ENCODE data around the gene NKG7. TPM values are rescaled to one million over a fixed set of nuclear protein-coding genes. Genes with fewer than 3 reads are reported as not detected.

The NKG7 gene
- total and polyA plus RNA-seq, 2 experiments from 2014 or later, result not detected

DNA sequence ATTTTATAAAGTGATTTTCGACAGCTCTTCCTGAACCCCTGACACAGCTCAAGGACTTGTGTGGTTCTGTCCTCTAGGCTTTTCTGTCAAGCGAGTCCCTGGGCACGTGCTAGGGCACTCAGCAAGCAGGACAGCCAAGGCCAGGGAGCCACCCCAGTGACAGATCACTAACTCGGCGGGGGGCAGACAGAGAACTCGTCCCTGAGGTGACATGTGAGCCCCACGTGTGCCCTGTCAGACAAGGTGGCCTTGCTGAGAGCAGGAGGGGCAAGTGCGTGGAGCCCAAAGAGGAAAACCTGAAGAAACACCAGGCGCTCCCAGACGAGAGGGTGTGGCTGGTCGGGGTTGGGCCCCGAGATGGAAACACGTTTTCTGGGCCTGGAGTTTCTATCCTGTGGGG, 11.2 kb downstream of the NKG7 start:
- peaks cover 38% of the 10 kb centered on the region for H3K4me1 ChIP-seq (ENCODE audit: insufficient read depth)
- H2AFZ ChIP-seq, result no peak overlapping the region

GRCh38 chr19:51359294-51359693, 13.2 kb downstream of the NKG7 start:
- H2AFZ ChIP-seq, result no peak overlapping the region
- peaks cover 38% of the 10 kb centered on the region for H3K4me1 ChIP-seq (ENCODE audit: insufficient read depth)
- no peak overlapping the region for H3K4me2 ChIP-seq
- TF ChIP-seq EZH2phosphoT487 (IDR thresholded peaks at IDR 0.05; ENCODE audit: low read depth, severe bottlenecking, unreplicated experiment) (no peak), EZH2 (IDR thresholded peaks at IDR 0.05; ENCODE audit: borderline replicate concordance) (no peak)
- TF ChIP-seq, protein P1, sequence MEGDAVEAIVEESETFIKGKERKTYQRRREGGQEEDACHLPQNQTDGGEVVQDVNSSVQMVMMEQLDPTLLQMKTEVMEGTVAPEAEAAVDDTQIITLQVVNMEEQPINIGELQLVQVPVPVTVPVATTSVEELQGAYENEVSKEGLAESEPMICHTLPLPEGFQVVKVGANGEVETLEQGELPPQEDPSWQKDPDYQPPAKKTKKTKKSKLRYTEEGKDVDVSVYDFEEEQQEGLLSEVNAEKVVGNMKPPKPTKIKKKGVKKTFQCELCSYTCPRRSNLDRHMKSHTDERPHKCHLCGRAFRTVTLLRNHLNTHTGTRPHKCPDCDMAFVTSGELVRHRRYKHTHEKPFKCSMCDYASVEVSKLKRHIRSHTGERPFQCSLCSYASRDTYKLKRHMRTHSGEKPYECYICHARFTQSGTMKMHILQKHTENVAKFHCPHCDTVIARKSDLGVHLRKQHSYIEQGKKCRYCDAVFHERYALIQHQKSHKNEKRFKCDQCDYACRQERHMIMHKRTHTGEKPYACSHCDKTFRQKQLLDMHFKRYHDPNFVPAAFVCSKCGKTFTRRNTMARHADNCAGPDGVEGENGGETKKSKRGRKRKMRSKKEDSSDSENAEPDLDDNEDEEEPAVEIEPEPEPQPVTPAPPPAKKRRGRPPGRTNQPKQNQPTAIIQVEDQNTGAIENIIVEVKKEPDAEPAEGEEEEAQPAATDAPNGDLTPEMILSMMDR (IDR thresholded peaks at IDR 0.05; ENCODE audit: poor library complexity), result no peak
- peak overlapping the region; percentile 81 for H3K27ac ChIP-seq
- WGBS (ENCODE audit: low lambda C conversion rate, missing lambda C conversion rate), result 80% methylated on average over 4 of the region's 4 CpGs
- peaks cover 44% of the 10 kb centered on the region for H3K79me2 ChIP-seq
- H3K4me3 ChIP-seq, result no peak overlapping the region
- H3K36me3 ChIP-seq (replicated peaks; ENCODE audit: insufficient read depth, low read depth), result no peaks in the 10 kb centered on the region
- DNase-seq (ENCODE audit: low spot score), result peak; percentile 78
- no peaks in the 10 kb centered on the region for H3K9me2 ChIP-seq (replicated peaks; ENCODE audit: insufficient read depth)
- H3K9me3 ChIP-seq (ENCODE audit: low read depth), result no peaks in the 10 kb centered on the region
- H4K20me1 ChIP-seq (ENCODE audit: insufficient read depth, poor library complexity, severe bottlenecking), result no peaks in the 10 kb centered on the region
- no peaks in the 10 kb centered on the region for H3K27me3 ChIP-seq

More for the DNA sequence above, 11.2 kb downstream of the NKG7 start:
- H3K9me2 ChIP-seq (replicated peaks; ENCODE audit: insufficient read depth), result no peaks in the 10 kb centered on the region
- no peak overlapping the region for H3K4me2 ChIP-seq
- H3K9me3 ChIP-seq (ENCODE audit: low read depth), result no peaks in the 10 kb centered on the region
- no peaks in the 10 kb centered on the region for H3K36me3 ChIP-seq (replicated peaks; ENCODE audit: insufficient read depth, low read depth)
- H3K4me3 ChIP-seq, result no peak overlapping the region
- H3K27me3 ChIP-seq, result no peaks in the 10 kb centered on the region
- H4K20me1 ChIP-seq (ENCODE audit: insufficient read depth, poor library complexity, severe bottlenecking), result no peaks in the 10 kb centered on the region
- WGBS (ENCODE audit: low lambda C conversion rate, missing lambda C conversion rate), result 89% methylated on average over 13 of the region's 13 CpGs
- no peak for TF ChIP-seq EZH2 (IDR thresholded peaks at IDR 0.05; ENCODE audit: borderline replicate concordance)
- no peak for TF ChIP-seq EZH2phosphoT487 (IDR thresholded peaks at IDR 0.05; ENCODE audit: low read depth, severe bottlenecking, unreplicated experiment)
- TF ChIP-seq, protein P1 (IDR thresholded peaks at IDR 0.05; ENCODE audit: poor library complexity), result no peak
- peak overlapping the region; percentile 99 for H3K27ac ChIP-seq
- peaks cover 55% of the 10 kb centered on the region for H3K79me2 ChIP-seq
- no peak for DNase-seq (ENCODE audit: low spot score)

DNA sequence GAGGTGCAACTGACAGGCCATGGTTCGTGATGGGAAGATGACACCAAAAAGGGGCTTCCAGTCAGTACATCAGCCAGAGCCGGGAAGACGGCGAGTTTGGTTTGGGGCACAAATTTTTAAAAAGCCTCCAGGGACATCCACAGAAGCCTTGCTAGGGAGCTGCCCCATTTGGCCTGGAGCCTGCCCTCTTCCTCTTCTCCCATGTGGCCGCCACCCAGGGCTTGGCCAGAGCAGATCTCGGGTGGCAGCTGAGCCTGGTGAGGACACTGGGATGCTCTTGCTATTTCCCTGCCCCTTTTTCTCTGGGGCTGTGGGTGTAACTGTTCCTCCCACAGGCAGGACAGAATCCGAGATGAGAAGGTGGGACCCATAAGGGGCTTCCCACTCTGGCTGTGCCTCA, 14.5 kb downstream of the NKG7 start:
- Histone ChIP-seq H3K9me2 (replicated peaks; ENCODE audit: insufficient read depth) (no peaks in the 10 kb centered on the region), H3K4me1 (ENCODE audit: insufficient read depth) (peaks cover 31% of the 10 kb centered on the region), H3K4me3 (no peak overlapping the region), H3K27me3 (no peaks in the 10 kb centered on the region), H2AFZ (no peak overlapping the region), H3K79me2 (peaks cover 43% of the 10 kb centered on the region), H3K9me3 (ENCODE audit: low read depth) (no peaks in the 10 kb centered on the region), H3K27ac (no peak overlapping the region), H3K36me3 (replicated peaks; ENCODE audit: insufficient read depth, low read depth) (no peaks in the 10 kb centered on the region), H3K4me2 (no peak overlapping the region), H4K20me1 (ENCODE audit: insufficient read depth, poor library complexity, severe bottlenecking) (no peaks in the 10 kb centered on the region)
- 93% methylated on average over 7 of the region's 7 CpGs for WGBS (ENCODE audit: low lambda C conversion rate, missing lambda C conversion rate)
- no peak for DNase-seq (ENCODE audit: low spot score)
- TF ChIP-seq EZH2phosphoT487 (IDR thresholded peaks at IDR 0.05; ENCODE audit: low read depth, severe bottlenecking, unreplicated experiment) (no peak), EZH2 (IDR thresholded peaks at IDR 0.05; ENCODE audit: borderline replicate concordance) (no peak)
- TF ChIP-seq, protein P1 (IDR thresholded peaks at IDR 0.05; ENCODE audit: poor library complexity), result no peak
